GM19463 (cell line): ENCODE data around the gene CLIP2.

Experiments used
- ATAC-seq: cut with Tn5 transposase; IDR thresholded peaks from one replicate; pipeline ENCODE4 v1.9.1; 2021; ENCODE audit warnings: mild to moderate bottlenecking, moderate library complexity; ENCODE audit not compliant: unreplicated experiment

Gene CLIP2

GRCh38 chr7:74269757-74270277, 19.4 kb upstream of the CLIP2 start:
- ATAC-seq: peak; percentile 38

- no peak for ATAC-seq
Observed at GRCh38 chr7:74271742-74272141, 17.5 kb upstream of the CLIP2 start.

- peak; percentile 80 for ATAC-seq
Observed at GRCh38 chr7:74272305-74273038, 16.7 kb upstream of the CLIP2 start.

- no peak for ATAC-seq
Observed at GRCh38 chr7:74275401-74275881, 13.8 kb upstream of the CLIP2 start.

GRCh38 chr7:74277636-74278035, 11.6 kb upstream of the CLIP2 start:
- ATAC-seq: no peak

GRCh38 chr7:74280985-74281384, 8.2 kb upstream of the CLIP2 start:
- no peak for ATAC-seq

GRCh38 chr7:74282748-74283459, 6.3 kb upstream of the CLIP2 start:
- no peak for ATAC-seq

- no peak for ATAC-seq
Observed at GRCh38 chr7:74283858-74284447, 5.3 kb upstream of the CLIP2 start.

- ATAC-seq: peak; percentile 52
Observed at GRCh38 chr7:74284781-74285259, 4.4 kb upstream of the CLIP2 start.

GRCh38 chr7:74286131-74286530, 3.1 kb upstream of the CLIP2 start:
- ATAC-seq: no peak

- no peak for ATAC-seq
Observed at GRCh38 chr7:74287303-74288033, 1.7 kb upstream of the CLIP2 start.

GRCh38 chr7:74288034-74288881, 949 bp upstream of the CLIP2 start:
- no peak for ATAC-seq

- peak; percentile 4 for ATAC-seq
Observed at GRCh38 chr7:74289659-74290552, 699 bp downstream of the CLIP2 start.

- ATAC-seq: no peak
Observed at GRCh38 chr7:74290553-74290950, 1.3 kb downstream of the CLIP2 start.

- no peak for ATAC-seq
Observed at GRCh38 chr7:74290981-74291441, 1.8 kb downstream of the CLIP2 start.

- ATAC-seq: no peak
Observed at GRCh38 chr7:74291535-74291934, 2.3 kb downstream of the CLIP2 start.

- no peak for ATAC-seq
Observed at GRCh38 chr7:74292757-74293576, 3.8 kb downstream of the CLIP2 start.

GRCh38 chr7:74293577-74293908, 4.3 kb downstream of the CLIP2 start:
- no peak for ATAC-seq
